Testis (tissue), 3 donors: ENCODE data around the gene SLC17A2. TPM values are rescaled to one million over a fixed set of nuclear protein-coding genes. Genes with fewer than 3 reads are reported as not detected.

ENCODE experiments used
- DNase-seq: peaks from one replicate; pipeline ENCODE4 v3.0.0-alpha.2; 2019
- H3K27ac ChIP-seq, 2 donors: fragments of 200-600 bp; sonication (generic); one replicate each; pipeline ENCODE4 v1.5.1; 2019
- H3K27me3 ChIP-seq: fragments of 200-600 bp; sonication (generic); one replicate; pipeline ENCODE4 v1.5.1; 2019
- H3K36me3 ChIP-seq: fragments of 200-600 bp; sonication (generic); one replicate; pipeline ENCODE4 v1.5.1; 2017; ENCODE audit warnings: low read depth; ENCODE audit errors: missing control alignments
- H3K4me1 ChIP-seq: fragments of 200-600 bp; sonication (generic); one replicate; pipeline ENCODE4 v1.5.1; 2019
- H3K4me3 ChIP-seq, 2 donors: fragments of 200-600 bp; sonication (generic); one replicate each; pipeline ENCODE4 v1.5.1; 2017 to 2019
- H3K9me3 ChIP-seq: fragments of 200-600 bp; sonication (generic); one replicate; pipeline ENCODE4 v1.5.1; 2017
- POLR2A ChIP-seq: fragments of 450-650 bp; IDR thresholded peaks from one replicate; pipeline ENCODE4 v1.6.1; 2017; ENCODE audit warnings: antibody characterized with exemption, mild to moderate bottlenecking, moderate library complexity
- WGBS, 2 donors: methylation state at CpG; one replicate each; pipeline ENCODE4 v1.1.5; 2018; 5-methylcytosine and 5-hydroxymethylcytosine counted together
- intact Hi-C: fragments of 100-400 bp; cut with DNase I; formaldehyde crosslinking; loops from one replicate; pipeline ENCODE4 v1.15.1; 2023; ENCODE audit warnings: low total_unique reads
- polyA plus RNA-seq: library from polyadenylated mRNA; stranded (reverse); fragments of 350-450 nt; fragmentation: Illumina TruSeq; extraction: RNeasy Lipid Tissue Mini Kit (QIAGEN cat#74804); gene quantifications from one replicate; pipeline ENCODE4 v1.2.3, GENCODE V29; 2014; ENCODE audit warnings: low read depth, low replicate concordance; ENCODE audit not compliant: insufficient read depth
- total RNA-seq, 2 donors: library from RNA; depleted of rRNA; stranded (reverse); fragments of >200 nt; gene quantifications; one replicate each; pipeline ENCODE4 v1.2.3, GENCODE V29; 2016
- TF ChIP-seq, protein P1 (sequence below), 3 experiments: fragments of 450-650 bp in 2 of 3; fragments of 200-600 bp in 1 of 3; sonication (generic) in 1 of 3; IDR thresholded peaks; one replicate each; pipeline ENCODE4 v1.5.1; 2016 to 2019; ENCODE audit warnings: antibody characterized with exemption in 3 of 3, mild to moderate bottlenecking in 2 of 3, moderate library complexity in 1 of 3

Gene SLC17A2
- total and polyA plus RNA-seq, 3 donors from 2014 or later, result 0.17 to 0.50 (median 0.31) TPM

DNA sequence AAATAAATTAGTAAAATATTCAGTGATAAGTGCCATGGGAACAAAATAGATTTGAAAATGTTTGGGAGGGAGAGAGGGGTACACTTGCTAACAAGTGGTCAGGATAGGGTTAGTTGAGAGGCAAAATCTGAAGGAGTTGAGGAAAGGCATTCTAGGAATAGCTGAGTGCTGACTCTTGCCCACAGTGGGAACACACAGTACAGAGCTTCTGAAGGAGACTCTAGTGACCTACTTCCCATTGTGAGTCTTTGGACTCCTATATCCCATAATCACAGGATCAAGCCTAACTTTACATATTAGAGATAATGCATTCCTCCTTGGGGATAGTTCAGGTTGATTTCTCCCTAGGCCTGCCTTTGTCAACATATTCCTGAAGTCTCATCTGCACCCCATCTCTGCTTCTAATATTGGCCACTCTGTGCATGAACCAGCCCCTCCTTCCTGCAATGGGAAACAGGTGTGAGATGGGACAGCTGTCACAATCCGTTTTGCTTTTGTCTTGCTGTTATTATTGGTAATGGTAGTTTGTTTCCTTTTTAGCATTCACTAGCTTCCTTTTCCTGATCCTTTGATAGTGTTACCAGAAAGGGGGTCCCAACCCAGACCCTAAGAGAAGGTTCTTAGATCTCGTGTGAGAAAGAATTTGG lies 29.5 kb upstream of the SLC17A2 start:
- intact Hi-C loops, result no loop called here
- no peaks in the 10 kb centered on the region for H3K9me3 ChIP-seq
- no peak for DNase-seq
- H3K36me3 ChIP-seq, result no peaks in the 10 kb centered on the region
- H3K27me3 ChIP-seq, result no peaks in the 10 kb centered on the region
- H3K4me3 ChIP-seq, result no peak overlapping the region
- no peak overlapping the region for H3K27ac ChIP-seq
- H3K4me1 ChIP-seq, result no peaks in the 10 kb centered on the region
- TF ChIP-seq POLR2A, result no peak
- TF ChIP-seq, protein P1, sequence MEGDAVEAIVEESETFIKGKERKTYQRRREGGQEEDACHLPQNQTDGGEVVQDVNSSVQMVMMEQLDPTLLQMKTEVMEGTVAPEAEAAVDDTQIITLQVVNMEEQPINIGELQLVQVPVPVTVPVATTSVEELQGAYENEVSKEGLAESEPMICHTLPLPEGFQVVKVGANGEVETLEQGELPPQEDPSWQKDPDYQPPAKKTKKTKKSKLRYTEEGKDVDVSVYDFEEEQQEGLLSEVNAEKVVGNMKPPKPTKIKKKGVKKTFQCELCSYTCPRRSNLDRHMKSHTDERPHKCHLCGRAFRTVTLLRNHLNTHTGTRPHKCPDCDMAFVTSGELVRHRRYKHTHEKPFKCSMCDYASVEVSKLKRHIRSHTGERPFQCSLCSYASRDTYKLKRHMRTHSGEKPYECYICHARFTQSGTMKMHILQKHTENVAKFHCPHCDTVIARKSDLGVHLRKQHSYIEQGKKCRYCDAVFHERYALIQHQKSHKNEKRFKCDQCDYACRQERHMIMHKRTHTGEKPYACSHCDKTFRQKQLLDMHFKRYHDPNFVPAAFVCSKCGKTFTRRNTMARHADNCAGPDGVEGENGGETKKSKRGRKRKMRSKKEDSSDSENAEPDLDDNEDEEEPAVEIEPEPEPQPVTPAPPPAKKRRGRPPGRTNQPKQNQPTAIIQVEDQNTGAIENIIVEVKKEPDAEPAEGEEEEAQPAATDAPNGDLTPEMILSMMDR (IDR thresholded peaks at IDR 0.05), result no peak
- 74 to 78% methylated on average over 2 of the region's 2 CpGs for WGBS, 2 donors

DNA sequence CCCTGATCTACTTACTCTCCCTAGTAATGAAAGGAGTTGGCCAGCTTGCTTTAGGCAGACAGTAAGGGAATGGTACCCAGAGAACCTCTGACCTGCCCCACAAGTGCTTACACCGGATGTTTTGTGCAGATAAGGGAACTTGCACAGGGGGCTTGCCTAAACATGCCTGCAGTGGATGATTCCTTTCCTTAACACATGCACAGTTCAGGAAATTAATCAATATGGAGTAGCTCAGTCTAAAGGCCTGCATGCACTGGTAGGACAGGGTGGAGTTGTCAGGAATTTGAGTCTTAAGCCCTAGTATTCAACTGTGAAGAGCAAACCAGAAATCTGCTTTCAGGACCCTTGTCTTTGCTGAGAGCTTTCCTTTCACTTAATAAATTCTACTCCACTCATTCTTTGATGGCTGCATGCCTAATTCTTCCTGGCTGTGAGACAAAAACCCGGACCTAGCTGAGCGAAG lies 28.2 kb upstream of the SLC17A2 start:
- Histone ChIP-seq H3K27ac (no peak overlapping the region), H3K4me3 (no peak overlapping the region), H3K27me3 (no peaks in the 10 kb centered on the region), H3K36me3 (no peaks in the 10 kb centered on the region), H3K9me3 (no peaks in the 10 kb centered on the region), H3K4me1 (no peaks in the 10 kb centered on the region)
- no peak for TF ChIP-seq POLR2A
- TF ChIP-seq, protein P1 (IDR thresholded peaks at IDR 0.05), result no peak
- intact Hi-C loops, result no loop called here
- no peak for DNase-seq
- WGBS, 2 donors, result 84 to 92% methylated on average over 3 of the region's 3 CpGs

DNA sequence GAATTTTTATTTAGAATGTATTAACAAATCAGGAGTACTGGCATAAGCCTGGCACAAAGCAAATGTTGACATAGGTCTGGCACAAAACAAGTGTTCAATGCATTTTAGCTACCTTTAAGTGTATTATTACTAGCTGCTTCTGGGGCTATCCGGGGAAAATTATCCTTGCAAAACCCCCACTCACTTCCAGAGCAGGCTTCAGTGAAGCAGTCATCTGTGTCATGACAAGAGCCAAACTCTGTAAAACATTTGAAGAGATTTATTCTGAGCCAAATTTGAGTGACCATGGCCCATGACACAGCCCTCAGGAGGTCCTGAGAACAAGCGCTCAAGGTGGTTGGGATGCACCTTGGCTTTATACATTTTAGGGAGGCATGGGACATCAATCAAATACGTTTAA lies 25.7 kb upstream of the SLC17A2 start:
- WGBS, 2 donors, result 51 to 57% methylated on average over 3 of the region's 3 CpGs
- H3K36me3 ChIP-seq, result no peaks in the 10 kb centered on the region
- no peaks in the 10 kb centered on the region for H3K27me3 ChIP-seq
- H3K9me3 ChIP-seq, result no peaks in the 10 kb centered on the region
- TF ChIP-seq, protein P1 (IDR thresholded peaks at IDR 0.05), result no peak
- TF ChIP-seq POLR2A, result no peak
- no peak for DNase-seq
- intact Hi-C loops, result no loop called here
- no peak overlapping the region for H3K27ac ChIP-seq
- H3K4me3 ChIP-seq, result no peak overlapping the region
- H3K4me1 ChIP-seq, result no peaks in the 10 kb centered on the region

DNA sequence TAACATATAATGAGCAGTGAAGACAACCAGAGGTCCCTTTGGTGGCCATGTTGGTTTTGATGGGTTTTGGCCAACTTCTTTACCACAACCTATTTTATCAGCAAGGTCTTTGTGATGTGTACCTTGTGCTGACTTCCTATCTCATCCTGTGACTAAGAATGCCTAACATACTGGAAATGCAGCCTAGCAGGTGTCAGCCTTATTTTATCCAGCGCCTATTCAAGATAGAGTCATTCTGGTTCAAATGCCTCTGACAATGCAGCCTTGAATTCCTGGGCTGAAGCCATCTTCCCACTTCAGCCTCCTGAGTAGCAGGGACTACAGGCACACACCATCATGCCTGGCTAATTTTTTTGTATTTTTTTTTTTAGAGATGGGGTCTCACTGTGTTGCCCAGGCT lies 24.3 kb upstream of the SLC17A2 start:
- no peak for DNase-seq
- H3K27ac ChIP-seq, result no peak overlapping the region
- H3K36me3 ChIP-seq, result no peaks in the 10 kb centered on the region
- no peaks in the 10 kb centered on the region for H3K9me3 ChIP-seq
- H3K27me3 ChIP-seq, result no peaks in the 10 kb centered on the region
- 100% methylated on average over 1 of the region's 1 CpG; no CpG with 5 or more reads in 1 of the 2 donors for WGBS, 2 donors
- no peak for TF ChIP-seq POLR2A
- TF ChIP-seq, protein P1 (IDR thresholded peaks at IDR 0.05), result no peak
- no peaks in the 10 kb centered on the region for H3K4me1 ChIP-seq
- intact Hi-C loops, result no loop called here
- no peak overlapping the region for H3K4me3 ChIP-seq

DNA sequence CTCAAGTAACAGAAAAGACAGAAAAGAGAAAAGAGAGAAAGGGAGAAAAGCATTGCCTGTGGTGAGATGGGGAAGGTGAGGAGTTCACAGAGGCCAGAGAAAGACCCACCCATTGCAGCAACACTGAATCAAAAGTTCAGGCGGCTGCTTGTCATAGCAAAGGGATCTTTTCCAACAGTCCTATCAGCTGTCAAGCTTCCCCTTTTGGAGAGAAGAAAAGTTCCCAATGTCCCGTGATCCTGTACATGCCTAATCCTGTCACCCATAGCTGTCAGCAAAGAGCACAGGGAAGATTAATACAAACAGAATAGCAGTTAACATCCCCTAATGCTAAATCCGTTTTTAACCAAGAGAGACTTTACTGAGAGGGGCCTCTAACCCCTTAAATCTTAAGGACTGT lies 23.2 kb upstream of the SLC17A2 start:
- DNase-seq, result no peak
- Histone ChIP-seq H3K27me3 (no peaks in the 10 kb centered on the region), H3K4me1 (no peaks in the 10 kb centered on the region), H3K4me3 (no peak overlapping the region), H3K27ac (no peak overlapping the region), H3K36me3 (no peaks in the 10 kb centered on the region), H3K9me3 (no peaks in the 10 kb centered on the region)
- no peak for TF ChIP-seq POLR2A
- TF ChIP-seq, protein P1 (IDR thresholded peaks at IDR 0.05), result no peak
- intact Hi-C loops, result no loop called here
- WGBS, 2 donors, result 69 to 88% methylated on average over 3 of the region's 3 CpGs
